GM12891 (cell line): ENCODE measurements around the gene MED27.

ENCODE experiments used
- DNase-seq: peaks from one replicate; pipeline ENCODE4 v3.0.0; 2011; ENCODE audit warnings: low spot score; ENCODE audit not compliant: insufficient read length
- FAIRE-seq: peaks from 2 replicates; lab custom pipeline; 2011; peaks lifted over from hg19 to GRCh38; lab: Jason Lieb, UNC
- PAX5 ChIP-seq: IDR thresholded peaks from 2 replicates; pipeline ENCODE4 v1.6.1; 2011; ENCODE audit warnings: low read length, moderate library complexity, mild to moderate bottlenecking; ENCODE audit not compliant: insufficient read depth, severe bottlenecking
- POLR2A ChIP-seq: IDR thresholded peaks from 2 replicates; pipeline ENCODE4 v1.6.1; 2011; ENCODE audit warnings: low read depth, low read length, control low read depth
- POLR2AphosphoS5 ChIP-seq: IDR thresholded peaks from 2 replicates; pipeline ENCODE4 v1.6.1; 2011; ENCODE audit warnings: low read depth, low read length, control low read depth
- POU2F2 ChIP-seq: IDR thresholded peaks from 2 replicates; pipeline ENCODE4 v1.6.1; 2011; ENCODE audit warnings: low read depth, mild to moderate bottlenecking, control low read depth, low read length, moderate library complexity
- SPI1 ChIP-seq: IDR thresholded peaks from 2 replicates; pipeline ENCODE4 v1.6.1; 2011; ENCODE audit warnings: low read depth, low read length, control low read depth
- TAF1 ChIP-seq: IDR thresholded peaks from 2 replicates; pipeline ENCODE4 v1.6.1; 2011; ENCODE audit warnings: low read depth, low read length, control low read depth

MED27 gene

DNA sequence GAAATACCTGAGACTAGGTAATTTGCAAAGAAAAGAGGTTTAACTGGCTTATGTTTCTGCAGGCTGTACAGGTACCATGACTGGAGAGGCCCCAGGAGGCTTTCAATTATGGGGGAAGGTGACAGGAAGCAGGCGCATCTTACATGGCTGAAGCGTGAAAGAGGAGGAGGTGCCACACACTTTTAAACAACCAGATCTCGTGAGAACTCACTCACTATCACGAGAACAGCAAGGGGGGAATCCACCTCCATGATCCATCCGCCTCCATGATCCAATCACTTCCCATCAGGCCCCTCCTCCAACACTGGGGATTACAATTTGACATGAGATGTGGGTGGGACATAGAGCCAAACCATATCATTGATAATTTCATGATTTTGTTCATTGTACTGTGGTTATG is 2.5 kb upstream of the MED27 start:
- FAIRE-seq (no peak), DNase-seq (no peak)
- TF ChIP-seq PAX5: no peak
- no peak for TF ChIP-seq POU2F2
- TF ChIP-seq TAF1: no peak
- no peak for TF ChIP-seq POLR2A
- TF ChIP-seq SPI1: no peak
- no peak for TF ChIP-seq POLR2AphosphoS5

DNA sequence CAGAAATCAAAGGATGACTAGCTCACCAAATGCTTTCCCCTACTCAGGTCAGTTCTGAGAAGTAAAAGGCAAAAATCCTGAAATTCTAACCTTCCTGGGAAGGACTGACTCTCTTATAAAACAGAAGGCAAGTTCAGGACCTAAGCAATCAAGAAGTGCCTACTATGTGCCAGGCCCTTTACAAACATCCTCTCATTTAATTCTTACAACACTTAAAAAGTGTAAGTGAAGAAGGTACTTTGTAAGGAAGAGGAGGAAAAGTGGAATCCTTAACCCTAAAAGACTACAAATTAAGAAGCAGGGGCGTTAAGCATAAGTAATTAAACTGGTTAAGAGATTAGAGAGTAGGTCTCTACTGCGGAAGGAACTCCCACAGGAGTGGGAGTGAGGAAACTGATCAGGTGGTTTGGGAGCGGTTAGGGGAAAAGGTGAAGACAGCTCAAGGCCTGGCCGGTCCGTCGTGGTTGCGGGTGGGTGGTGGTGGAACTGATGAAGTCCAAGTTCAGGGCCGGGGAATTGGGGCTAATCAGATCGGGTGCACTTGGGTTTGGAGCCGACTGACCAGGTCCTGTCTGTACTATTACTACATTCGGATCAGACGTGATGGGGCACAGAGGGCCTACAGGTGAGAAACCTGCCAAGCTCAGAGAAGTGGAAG is 839 bp downstream of the MED27 start:
- TF ChIP-seq POU2F2: no peak
- no peak for FAIRE-seq
- DNase-seq: no peak

DNA sequence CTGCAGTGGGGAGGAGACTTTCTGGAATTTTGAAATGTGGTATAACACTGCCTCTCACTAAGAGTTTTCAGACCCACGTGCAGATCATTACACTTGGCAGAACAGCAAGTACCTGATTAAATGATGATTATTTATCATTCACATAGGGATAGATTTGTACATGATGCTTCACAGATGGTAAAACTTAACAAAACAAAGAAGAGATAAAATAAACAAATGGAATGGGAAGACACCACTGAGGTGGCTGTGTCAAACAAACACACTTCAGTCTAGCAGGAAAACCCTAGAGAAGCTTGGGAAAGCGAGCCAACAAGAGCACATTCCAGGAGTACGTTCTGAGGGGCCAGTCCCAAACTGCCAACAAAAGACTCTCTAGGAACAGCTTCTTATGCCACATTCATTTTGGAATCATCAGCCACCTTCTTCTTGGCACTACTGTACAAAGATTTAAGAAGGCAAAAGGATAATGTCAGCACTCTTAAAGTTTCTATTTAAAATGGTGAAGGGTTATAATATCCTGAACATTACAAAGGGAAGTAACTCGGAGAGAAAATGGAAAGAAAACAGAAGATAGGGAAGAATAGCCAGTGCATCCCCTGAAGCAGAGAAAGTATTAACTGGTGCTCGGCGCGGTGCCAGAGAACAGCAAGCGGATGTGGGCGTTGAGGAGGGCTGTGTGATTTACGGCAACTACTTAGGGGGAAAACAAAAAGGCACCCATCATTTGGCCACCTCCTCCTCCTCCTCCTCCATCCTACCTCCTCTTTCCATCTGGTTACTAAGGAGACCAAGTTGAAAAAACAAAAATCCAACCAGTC is 1.6 kb downstream of the MED27 start:
- TF ChIP-seq TAF1 (no peak), SPI1 (no peak), POLR2AphosphoS5 (no peak), PAX5 (no peak), POU2F2 (no peak), POLR2A (no peak)
- DNase-seq (no peak), FAIRE-seq (no peak)

DNA sequence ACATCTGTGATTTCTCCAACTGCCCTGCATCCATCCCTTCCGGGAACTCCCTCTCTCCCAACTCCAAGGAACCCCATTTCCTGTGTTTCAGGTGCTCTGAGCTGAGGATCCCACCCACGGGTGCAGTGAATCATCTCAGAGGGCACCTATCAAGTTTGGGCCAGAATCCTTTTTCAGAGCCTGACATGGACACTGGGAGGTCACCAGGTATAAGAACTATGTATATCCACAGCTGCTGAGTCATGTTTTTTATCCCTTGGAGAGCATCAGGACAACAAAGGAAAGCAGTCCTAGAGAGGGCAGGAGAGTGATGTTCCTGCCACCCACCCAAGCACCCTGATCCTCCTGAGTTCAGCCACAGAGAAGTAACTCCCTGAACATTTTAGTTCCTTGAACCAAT is 3.8 kb downstream of the MED27 start:
- TF ChIP-seq TAF1 (no peak), POLR2AphosphoS5 (no peak), POU2F2 (no peak), SPI1 (no peak), POLR2A (no peak), PAX5 (no peak)
- no peak for DNase-seq
- no peak for FAIRE-seq

DNA sequence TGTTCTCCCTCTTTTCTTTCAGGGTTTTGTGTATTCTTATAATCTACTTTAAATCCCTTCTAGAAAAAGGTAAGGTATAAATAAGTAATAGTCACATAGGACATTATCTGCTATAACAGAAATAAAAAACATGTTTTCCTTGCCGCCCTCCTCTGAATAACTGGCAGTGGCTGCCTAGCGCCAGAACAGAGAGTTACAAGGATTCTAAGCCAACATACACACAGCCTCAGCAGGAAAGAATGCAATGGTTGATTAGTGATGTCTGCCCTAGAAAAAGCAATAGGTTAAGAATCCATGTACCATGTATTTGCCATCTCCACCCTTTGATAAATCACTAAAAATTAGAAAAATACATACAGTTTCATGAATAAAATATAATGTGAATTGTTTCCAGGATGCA is 4.9 kb downstream of the MED27 start:
- FAIRE-seq: no peak
- no peak for DNase-seq
- TF ChIP-seq POLR2A (no peak), TAF1 (no peak), POLR2AphosphoS5 (no peak), POU2F2 (no peak), SPI1 (no peak), PAX5 (no peak)

DNA sequence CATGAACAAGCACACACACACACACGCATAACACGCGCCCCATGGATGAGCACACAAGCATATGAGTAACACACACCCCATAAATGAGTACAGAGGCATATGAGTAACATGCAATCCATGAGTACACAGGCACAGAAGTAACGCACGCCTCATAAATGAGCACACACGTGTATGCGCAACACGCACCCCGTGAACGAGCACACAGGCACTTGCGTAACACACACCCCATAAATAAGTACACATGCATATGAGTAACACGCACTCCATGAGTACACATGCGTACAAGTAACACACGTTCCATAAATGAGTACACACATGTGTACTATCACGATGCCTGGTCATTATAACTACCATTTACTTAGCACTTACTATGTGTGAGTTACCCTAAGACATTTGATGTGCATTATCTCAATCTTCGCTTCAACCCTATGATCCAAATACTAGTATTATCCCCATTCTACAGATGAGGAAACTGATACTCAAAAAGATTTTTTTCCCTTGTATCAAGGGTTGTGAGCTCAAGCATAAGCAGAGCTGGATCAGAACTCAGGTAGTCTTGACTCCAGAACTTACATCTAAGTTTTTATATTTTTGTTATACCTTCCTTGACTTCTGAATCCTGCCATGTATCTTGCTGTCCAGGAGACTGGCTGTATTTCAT is 7.7 kb downstream of the MED27 start:
- FAIRE-seq: peak; percentile 38
- DNase-seq: no peak
- no peak for TF ChIP-seq POLR2AphosphoS5
- no peak for TF ChIP-seq TAF1
- no peak for TF ChIP-seq POU2F2
- no peak for TF ChIP-seq POLR2A
- TF ChIP-seq SPI1: no peak
- TF ChIP-seq PAX5: no peak

DNA sequence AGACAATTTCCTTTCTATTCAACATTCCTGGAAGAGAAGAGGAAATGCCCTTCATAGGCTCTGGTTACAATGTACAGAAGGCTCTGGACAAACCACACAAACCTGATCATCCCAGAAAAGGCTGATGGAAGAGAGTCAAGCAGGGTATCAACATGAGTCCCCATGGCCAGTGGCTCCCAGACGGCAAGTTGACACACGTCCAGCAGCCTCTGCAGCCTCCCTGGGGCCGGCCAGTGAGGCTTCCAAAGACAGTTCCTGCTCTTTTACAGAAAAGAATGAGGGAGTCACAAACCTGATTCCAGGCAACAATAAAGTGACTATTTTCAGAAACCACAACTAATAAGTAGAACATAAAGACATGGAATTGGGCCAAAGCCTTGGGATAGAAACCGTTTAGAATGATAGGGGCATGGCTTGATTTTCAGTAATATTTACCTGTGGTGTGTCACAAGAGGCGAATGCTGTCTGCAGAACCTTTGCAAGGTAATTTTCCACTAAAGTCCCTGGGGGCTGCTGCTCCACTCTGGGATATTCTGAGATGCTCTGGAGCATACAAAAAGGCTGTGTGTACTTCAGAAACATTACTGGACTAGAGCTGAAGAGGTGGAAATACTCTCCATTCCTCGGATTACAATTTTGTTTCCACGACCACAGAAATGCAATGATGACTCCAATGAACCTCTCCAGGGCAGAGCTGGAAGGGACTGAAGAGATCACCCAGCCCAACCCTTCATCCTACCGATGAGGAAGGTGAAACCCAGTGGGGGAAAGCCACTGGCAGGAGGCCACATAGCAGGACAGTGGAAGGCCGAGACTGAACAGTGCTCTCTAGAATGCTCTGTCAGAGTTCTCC is 10.4 kb downstream of the MED27 start:
- FAIRE-seq (no peak), DNase-seq (no peak)
- no peak for TF ChIP-seq SPI1
- TF ChIP-seq POLR2A: no peak
- TF ChIP-seq POLR2AphosphoS5: no peak
- TF ChIP-seq TAF1: no peak
- no peak for TF ChIP-seq PAX5
- no peak for TF ChIP-seq POU2F2

DNA sequence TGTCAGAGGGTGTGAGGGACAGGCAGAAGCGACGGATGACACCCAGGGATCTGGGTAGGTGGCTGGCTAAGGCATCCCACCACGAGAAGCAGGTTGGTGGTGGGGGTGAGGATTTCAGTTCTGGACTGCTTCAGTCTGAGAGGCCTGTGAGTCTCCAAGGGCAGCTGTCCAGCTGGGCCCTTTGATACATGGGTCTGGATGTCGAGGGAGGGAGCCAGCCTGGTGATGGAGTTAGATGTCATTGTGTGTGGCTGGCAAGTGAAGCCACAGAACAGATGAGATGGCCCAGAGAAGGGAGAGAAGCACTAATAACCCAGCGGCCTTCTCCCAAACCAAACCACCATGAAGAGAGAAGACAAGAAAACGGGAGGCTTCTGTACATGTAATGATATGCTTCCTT is 11.1 kb downstream of the MED27 start:
- TF ChIP-seq POLR2A: no peak
- TF ChIP-seq PAX5: no peak
- no peak for TF ChIP-seq POU2F2
- no peak for TF ChIP-seq TAF1
- no peak for TF ChIP-seq SPI1
- TF ChIP-seq POLR2AphosphoS5: no peak
- DNase-seq: no peak
- FAIRE-seq: no peak

DNA sequence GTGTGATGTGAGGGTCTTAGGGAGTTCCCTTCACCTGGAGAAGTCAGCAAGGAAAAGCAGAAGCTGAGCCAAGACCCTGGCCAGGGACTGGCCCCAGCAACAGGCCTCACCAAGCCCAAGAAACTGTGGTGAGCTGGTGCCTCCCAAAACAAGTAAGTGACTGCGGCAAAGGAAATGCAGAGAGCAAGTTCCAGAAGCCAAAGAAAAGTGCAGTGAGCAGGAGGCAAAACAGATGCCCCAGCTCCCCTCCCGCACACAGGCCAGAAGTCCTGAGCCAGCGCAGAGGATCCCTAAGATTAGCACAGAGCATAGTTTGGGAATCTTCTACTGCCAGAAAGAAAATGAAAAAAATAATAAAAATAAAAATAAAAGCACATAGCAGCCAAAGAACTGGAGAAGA is 13.2 kb downstream of the MED27 start:
- FAIRE-seq: no peak
- TF ChIP-seq SPI1: no peak
- DNase-seq: no peak
